Measurements from ENCODE around the gene ZNF750. TPM values are rescaled to one million over a fixed set of nuclear protein-coding genes. Genes with fewer than 3 reads are reported as not detected.

The ZNF750 gene
- total RNA-seq (2021) (not detected in 2 replicates), Bru-seq, nascent RNA (percentile 7 among the genes with signal in this experiment), BruChase-seq, experiment 1, labeled RNA remaining after a 2-hour chase (percentile 11 among the genes with signal in this experiment), BruChase-seq, experiment 2, labeled RNA remaining after a 6-hour chase (percentile 7 among the genes with signal in this experiment)
- long read RNA-seq, result 0 reads

DNA sequence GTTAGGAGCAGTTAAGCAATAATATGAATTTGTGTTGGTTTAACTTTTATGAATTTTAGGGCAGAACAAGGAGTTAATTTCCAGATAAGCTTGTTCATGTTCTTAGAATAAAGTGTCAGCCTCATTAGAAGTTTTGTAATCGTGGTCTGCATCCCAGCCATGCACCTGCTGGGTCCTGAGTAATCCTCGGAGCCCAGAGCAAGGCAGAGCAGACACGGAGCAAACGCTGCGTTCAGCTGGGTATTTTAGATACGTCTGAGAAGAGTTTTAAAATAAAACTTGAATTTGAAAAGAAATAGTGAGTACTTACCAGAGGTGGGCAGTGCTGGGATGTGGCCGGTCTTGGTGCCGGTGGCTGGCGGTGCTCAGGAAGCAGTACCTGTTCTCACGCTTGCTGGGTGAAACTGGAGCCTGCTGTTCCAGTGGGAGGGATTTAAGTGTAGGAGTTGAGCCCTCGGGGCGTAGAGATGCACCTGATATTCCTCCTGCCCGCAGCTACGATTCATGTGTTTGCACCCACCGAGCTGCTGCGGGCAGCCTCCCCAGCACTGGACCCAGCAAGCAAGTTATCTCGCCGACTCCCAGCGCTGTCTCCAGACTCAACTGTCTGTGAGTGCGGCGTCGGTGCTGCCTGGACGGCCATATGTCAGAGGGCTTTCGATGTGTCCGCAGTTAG, at the start of gene ZNF750:
Gene ZNF750, minus strand, starts transcription at position 406 of the 676 bp plus-strand sequence. CDS start 7,568 bp downstream, outside the sequence.
- peak within 1 kb of the TSS; percentile 30 for H3K27ac ChIP-seq (ENCODE audit: low read depth, low read length, poor library complexity, severe bottlenecking)
- H3K4me1 ChIP-seq (ENCODE audit: insufficient read depth, low read length, poor library complexity, severe bottlenecking), result peaks cover 35% of the 10 kb centered on the region
- no peaks in the 10 kb centered on the region for H3K9me3 ChIP-seq (ENCODE audit: low read depth, low read length, poor library complexity, severe bottlenecking)
- no peaks in the 10 kb centered on the region for H3K36me3 ChIP-seq (ENCODE audit: insufficient read depth, low read length, poor library complexity, severe bottlenecking)
- H3K27me3 ChIP-seq (replicated peaks; ENCODE audit: insufficient read depth, low read depth, low read length, poor library complexity), result no peaks in the 10 kb centered on the region
- CTCF ChIA-PET, result no interaction called here
- POLR2A ChIA-PET (ENCODE audit: low non-redundant PET), result no interaction called here
- BruUV-seq (replicated peaks), result no TSS peak
- no peak for DNase-seq (ENCODE audit: low spot score)
- no peak within 1 kb of the TSS for H3K4me3 ChIP-seq (ENCODE audit: low read depth, low read length, poor library complexity, severe bottlenecking)
- TF ChIP-seq, protein P1, sequence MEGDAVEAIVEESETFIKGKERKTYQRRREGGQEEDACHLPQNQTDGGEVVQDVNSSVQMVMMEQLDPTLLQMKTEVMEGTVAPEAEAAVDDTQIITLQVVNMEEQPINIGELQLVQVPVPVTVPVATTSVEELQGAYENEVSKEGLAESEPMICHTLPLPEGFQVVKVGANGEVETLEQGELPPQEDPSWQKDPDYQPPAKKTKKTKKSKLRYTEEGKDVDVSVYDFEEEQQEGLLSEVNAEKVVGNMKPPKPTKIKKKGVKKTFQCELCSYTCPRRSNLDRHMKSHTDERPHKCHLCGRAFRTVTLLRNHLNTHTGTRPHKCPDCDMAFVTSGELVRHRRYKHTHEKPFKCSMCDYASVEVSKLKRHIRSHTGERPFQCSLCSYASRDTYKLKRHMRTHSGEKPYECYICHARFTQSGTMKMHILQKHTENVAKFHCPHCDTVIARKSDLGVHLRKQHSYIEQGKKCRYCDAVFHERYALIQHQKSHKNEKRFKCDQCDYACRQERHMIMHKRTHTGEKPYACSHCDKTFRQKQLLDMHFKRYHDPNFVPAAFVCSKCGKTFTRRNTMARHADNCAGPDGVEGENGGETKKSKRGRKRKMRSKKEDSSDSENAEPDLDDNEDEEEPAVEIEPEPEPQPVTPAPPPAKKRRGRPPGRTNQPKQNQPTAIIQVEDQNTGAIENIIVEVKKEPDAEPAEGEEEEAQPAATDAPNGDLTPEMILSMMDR (conservative IDR thresholded peaks at IDR 0.05; ENCODE audit: low read depth, low read length), result no peak
- intact Hi-C loops (cut with micrococcal nuclease; ENCODE audit: unreplicated experiment), result no loop called here

DNA sequence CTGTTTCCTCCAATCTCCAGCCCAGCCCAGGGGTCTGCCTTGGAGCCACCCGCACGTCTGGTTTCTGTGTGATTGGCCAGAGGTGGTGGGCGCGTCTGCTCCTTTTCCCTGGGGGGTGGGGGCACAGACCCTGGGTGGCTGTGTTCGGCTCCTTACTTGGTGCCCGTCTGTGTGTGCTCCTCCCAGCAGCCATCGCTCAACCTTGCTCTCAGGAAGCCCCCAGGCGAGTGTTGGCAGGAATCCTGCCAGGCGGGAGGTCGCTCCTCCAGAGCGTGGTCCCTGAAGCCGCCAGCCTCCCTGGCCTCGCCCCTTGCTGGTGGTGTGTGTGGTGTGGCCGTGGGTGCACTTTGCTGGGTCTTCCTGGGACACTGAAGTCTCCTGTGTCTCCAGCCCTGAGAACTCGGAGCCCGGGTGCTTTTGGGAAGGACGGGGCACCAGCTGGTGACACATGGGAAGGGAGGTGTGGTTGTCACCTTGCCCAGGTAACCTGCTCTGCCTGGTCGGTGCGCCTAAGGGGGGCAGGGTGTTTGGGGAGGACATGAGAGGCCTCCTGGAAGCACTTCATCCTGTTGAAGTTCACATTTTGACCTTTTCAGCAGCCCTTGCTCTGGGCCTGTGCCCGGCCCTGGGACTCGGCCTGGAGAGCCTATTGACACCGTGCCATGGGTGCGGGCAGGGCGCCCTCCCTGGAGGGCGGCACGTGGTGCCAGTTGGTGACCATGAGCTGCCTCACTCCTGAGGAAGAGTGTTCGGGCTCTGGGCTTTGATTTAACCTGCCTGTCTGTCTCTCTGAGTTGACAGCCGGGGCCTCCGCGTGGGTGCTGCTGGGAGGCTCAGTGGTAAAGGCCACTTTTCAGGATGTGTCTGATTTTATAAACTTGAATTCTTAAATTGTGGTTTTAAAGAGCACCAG, 49.0 kb upstream of the ZNF750 start:
- ChIA-PET CTCF (no interaction called here), POLR2A (ENCODE audit: low non-redundant PET) (no interaction called here)
- Histone ChIP-seq H3K27ac (ENCODE audit: low read depth, low read length, poor library complexity, severe bottlenecking) (no peak overlapping the region), H3K27me3 (replicated peaks; ENCODE audit: insufficient read depth, low read depth, low read length, poor library complexity) (no peaks in the 10 kb centered on the region), H3K36me3 (ENCODE audit: insufficient read depth, low read length, poor library complexity, severe bottlenecking) (no peaks in the 10 kb centered on the region), H3K4me1 (ENCODE audit: insufficient read depth, low read length, poor library complexity, severe bottlenecking) (peaks cover 11% of the 10 kb centered on the region), H3K9me3 (ENCODE audit: low read depth, low read length, poor library complexity, severe bottlenecking) (no peaks in the 10 kb centered on the region), H3K4me3 (ENCODE audit: low read depth, low read length, poor library complexity, severe bottlenecking) (no peak overlapping the region)
- no TSS peak for BruUV-seq (replicated peaks)
- no peak for TF ChIP-seq EZH2 (IDR thresholded peaks at IDR 0.05; ENCODE audit: borderline replicate concordance, low read depth, low read length, poor library complexity, severe bottlenecking)
- TF ChIP-seq, protein P1 (conservative IDR thresholded peaks at IDR 0.05; ENCODE audit: low read depth, low read length), result no peak
- DNase-seq (ENCODE audit: low spot score), result no peak
- intact Hi-C loops (cut with micrococcal nuclease; ENCODE audit: unreplicated experiment), result no loop called here

- intact Hi-C loops (cut with micrococcal nuclease; ENCODE audit: unreplicated experiment), result no loop called here
- no peak for DNase-seq (ENCODE audit: low spot score)
- H3K27ac ChIP-seq (ENCODE audit: low read depth, low read length, poor library complexity, severe bottlenecking), result no peak overlapping the region
- H3K36me3 ChIP-seq (ENCODE audit: insufficient read depth, low read length, poor library complexity, severe bottlenecking), result no peaks in the 10 kb centered on the region
- H3K27me3 ChIP-seq (replicated peaks; ENCODE audit: insufficient read depth, low read depth, low read length, poor library complexity), result no peaks in the 10 kb centered on the region
- TF ChIP-seq, protein P1 (conservative IDR thresholded peaks at IDR 0.05; ENCODE audit: low read depth, low read length), result no peak
- no peak for TF ChIP-seq EZH2 (IDR thresholded peaks at IDR 0.05; ENCODE audit: borderline replicate concordance, low read depth, low read length, poor library complexity, severe bottlenecking)
- no peak overlapping the region for H3K4me3 ChIP-seq (ENCODE audit: low read depth, low read length, poor library complexity, severe bottlenecking)
- H3K4me1 ChIP-seq (ENCODE audit: insufficient read depth, low read length, poor library complexity, severe bottlenecking), result peaks cover 7% of the 10 kb centered on the region
- ChIA-PET CTCF (no interaction called here), POLR2A (ENCODE audit: low non-redundant PET) (no interaction called here)
- no TSS peak for BruUV-seq (replicated peaks)
- no peaks in the 10 kb centered on the region for H3K9me3 ChIP-seq (ENCODE audit: low read depth, low read length, poor library complexity, severe bottlenecking)
Observed at GRCh38 chr17:82887255-82888164, 47.7 kb upstream of the ZNF750 start.
